Body of pancreas (tissue), 4 donors: ENCODE results near the gene OAS1. TPM values are rescaled to one million over a fixed set of nuclear protein-coding genes. Genes with fewer than 3 reads are reported as not detected.
"Not testable (repeated sequence)": the region's sequence is repeated elsewhere in the genome, so short reads cannot be mapped to it uniquely, and the experiment has no call there.

Experiments used
- ATAC-seq: fragments of 150-250 bp; one replicate; pipeline ENCODE4 v1.9.1; 2016
- DNase-seq, 4 donors: peaks; one replicate each; pipeline ENCODE4 v3.0.0-alpha.2; 2019
- H3K27ac ChIP-seq, 4 donors: fragments of 200-600 bp; sonication (generic); 1 replicate in 3 of 4; 2 replicates in 1 of 4; pipeline versions ENCODE4 v1.5.1 to v1.6.1; 2016 to 2019; ENCODE audit warnings: mild to moderate bottlenecking in 1 of 4, mixed read lengths in 1 of 4, moderate library complexity in 1 of 4
- H3K27me3 ChIP-seq, 2 donors: fragments of 200-600 bp; sonication (generic); one replicate each; pipeline ENCODE4 v1.6.0; 2016; ENCODE audit warnings: mild to moderate bottlenecking in 1 of 2
- H3K36me3 ChIP-seq, 2 donors: fragments of 200-600 bp; sonication (generic); replicated peaks in 1 of 2; 2 replicates each; pipeline ENCODE4 v1.5.1; 2016; ENCODE audit warnings: low read depth in 2 of 2; ENCODE audit not compliant: insufficient read depth in 1 of 2
- H3K4me1 ChIP-seq: fragments of 200-600 bp; sonication (generic); one replicate; pipeline ENCODE4 v1.6.0; 2016
- H3K4me3 ChIP-seq, 2 donors: fragments of 200-600 bp; sonication (generic); 1 replicate in 1 of 2; 2 replicates in 1 of 2; pipeline ENCODE4 v1.5.1; 2016 to 2019
- H3K9me3 ChIP-seq, 3 donors: fragments of 200-600 bp; sonication (generic); 1 replicate in 2 of 3; 2 replicates in 1 of 3; pipeline ENCODE4 v1.5.1; 2016
- POLR2A ChIP-seq, 3 donors: fragments of 450-650 bp; IDR thresholded peaks; one replicate each; pipeline ENCODE4 v1.6.1; 2016; ENCODE audit warnings: antibody characterized with exemption in 3 of 3, mild to moderate bottlenecking in 2 of 3
- WGBS, 2 donors: methylation state at CpG; one replicate each; pipeline ENCODE4 v1.1.5; 2017; 5-methylcytosine and 5-hydroxymethylcytosine counted together
- intact Hi-C: fragments of 100-400 bp; cut with DNase I; formaldehyde crosslinking; loops from one replicate; pipeline ENCODE4 v1.15.1; 2023
- total RNA-seq, 2 donors: library from RNA; depleted of rRNA; stranded (reverse); fragments of >200 nt; gene quantifications; one replicate each; pipeline ENCODE4 v1.1.0, GENCODE V29; 2016
- TF ChIP-seq, protein P1 (sequence below), 7 experiments: fragments of 450-650 bp in 4 of 7; fragments of 200-600 bp in 3 of 7; sonication (generic) in 3 of 7; IDR thresholded peaks; one replicate each; pipeline ENCODE4 v1.5.1; 2016 to 2019; ENCODE audit warnings: antibody characterized with exemption in 7 of 7

Gene OAS1
- total RNA-seq, 2 donors from 2014 or later, result 4.3 to 7.8 TPM

- Histone ChIP-seq H3K27ac (no peak overlapping the region), H3K9me3 (no peaks in the 10 kb centered on the region), H3K4me3 (no peak overlapping the region), H3K4me1 (peaks cover 10% of the 10 kb centered on the region), H3K36me3 (no peaks in the 10 kb centered on the region), H3K27me3 (no peaks in the 10 kb centered on the region)
- intact Hi-C loops, result no loop called here
- DNase-seq (peak in 3 of 4 donors; percentile 45 to 49 (median 48)), ATAC-seq (peak; percentile 33)
- 22 to 31% methylated on average over 5 of the region's 5 CpGs for WGBS, 2 donors
- TF ChIP-seq, protein P1, sequence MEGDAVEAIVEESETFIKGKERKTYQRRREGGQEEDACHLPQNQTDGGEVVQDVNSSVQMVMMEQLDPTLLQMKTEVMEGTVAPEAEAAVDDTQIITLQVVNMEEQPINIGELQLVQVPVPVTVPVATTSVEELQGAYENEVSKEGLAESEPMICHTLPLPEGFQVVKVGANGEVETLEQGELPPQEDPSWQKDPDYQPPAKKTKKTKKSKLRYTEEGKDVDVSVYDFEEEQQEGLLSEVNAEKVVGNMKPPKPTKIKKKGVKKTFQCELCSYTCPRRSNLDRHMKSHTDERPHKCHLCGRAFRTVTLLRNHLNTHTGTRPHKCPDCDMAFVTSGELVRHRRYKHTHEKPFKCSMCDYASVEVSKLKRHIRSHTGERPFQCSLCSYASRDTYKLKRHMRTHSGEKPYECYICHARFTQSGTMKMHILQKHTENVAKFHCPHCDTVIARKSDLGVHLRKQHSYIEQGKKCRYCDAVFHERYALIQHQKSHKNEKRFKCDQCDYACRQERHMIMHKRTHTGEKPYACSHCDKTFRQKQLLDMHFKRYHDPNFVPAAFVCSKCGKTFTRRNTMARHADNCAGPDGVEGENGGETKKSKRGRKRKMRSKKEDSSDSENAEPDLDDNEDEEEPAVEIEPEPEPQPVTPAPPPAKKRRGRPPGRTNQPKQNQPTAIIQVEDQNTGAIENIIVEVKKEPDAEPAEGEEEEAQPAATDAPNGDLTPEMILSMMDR (IDR thresholded peaks at IDR 0.05), result no peak
- TF ChIP-seq POLR2A (IDR thresholded peaks at IDR 0.05), result no peak
These were observed 9.5 kb downstream of the OAS1 start for GRCh38 chr12:112916270-112916669.

GRCh38 chr12:112919121-112919520 lies 12.4 kb downstream of the OAS1 start:
- 84 to 100% methylated on average over 5 to 6 of the region's 6 CpGs for WGBS, 2 donors
- no peak for DNase-seq
- H3K36me3 ChIP-seq, result no peaks in the 10 kb centered on the region
- intact Hi-C loops, result no loop called here
- no peaks in the 10 kb centered on the region for H3K27me3 ChIP-seq
- peaks cover 10% of the 10 kb centered on the region for H3K4me1 ChIP-seq
- no peak for ATAC-seq
- H3K27ac ChIP-seq, result no peak overlapping the region
- H3K9me3 ChIP-seq, result no peaks in the 10 kb centered on the region
- no peak for TF ChIP-seq POLR2A (IDR thresholded peaks at IDR 0.05)
- TF ChIP-seq, protein P1 (IDR thresholded peaks at IDR 0.05), result no peak
- H3K4me3 ChIP-seq, result no peak overlapping the region

DNA sequence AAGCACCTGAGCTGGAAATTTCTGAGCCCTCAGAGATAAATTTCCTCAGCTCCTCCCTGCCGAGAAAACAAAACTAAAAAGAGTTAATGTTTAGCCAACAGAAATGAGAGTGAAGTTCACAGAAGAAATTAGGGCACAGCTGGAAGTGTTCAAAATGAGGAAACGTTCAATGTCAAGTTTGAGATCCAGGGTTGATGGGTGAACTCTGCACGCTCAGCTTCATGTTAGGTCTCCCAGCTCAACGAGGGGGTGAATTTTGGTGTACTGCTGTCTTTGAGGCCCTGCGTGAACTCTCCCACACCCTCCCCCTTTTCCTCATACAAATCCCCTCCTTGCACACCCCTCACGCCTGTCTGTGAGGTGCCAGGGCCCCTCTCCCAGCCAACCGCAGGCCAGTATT lies 18.2 kb downstream of the OAS1 start:
- H3K9me3 ChIP-seq, result no peaks in the 10 kb centered on the region
- 5 to 9% methylated on average over 7 of the region's 7 CpGs for WGBS, 2 donors
- H3K4me1 ChIP-seq, result peaks cover 11% of the 10 kb centered on the region
- no peak for TF ChIP-seq POLR2A (IDR thresholded peaks at IDR 0.05)
- TF ChIP-seq, protein P1 (IDR thresholded peaks at IDR 0.05), result no peak
- DNase-seq (no peak), ATAC-seq (no peak)
- peak overlapping the region in 3 of 4 donors; percentile 40 to 65 (median 48) for H3K27ac ChIP-seq
- H3K4me3 ChIP-seq, result no peak overlapping the region
- H3K36me3 ChIP-seq, result no peaks in the 10 kb centered on the region
- H3K27me3 ChIP-seq, result no peaks in the 10 kb centered on the region
- intact Hi-C loops, result no loop called here

- 40 to 53% methylated on average over 7 of the region's 7 CpGs for WGBS, 2 donors
- H3K36me3 ChIP-seq, H3K4me3 ChIP-seq, ATAC-seq, H3K9me3 ChIP-seq, intact Hi-C loops, H3K27me3 ChIP-seq, DNase-seq, H3K27ac ChIP-seq: not testable (repeated sequence)
- peaks cover 11% of the 10 kb centered on the region for H3K4me1 ChIP-seq
These were observed 19.8 kb downstream of the OAS1 start for GRCh38 chr12:112926416-112927033.

DNA sequence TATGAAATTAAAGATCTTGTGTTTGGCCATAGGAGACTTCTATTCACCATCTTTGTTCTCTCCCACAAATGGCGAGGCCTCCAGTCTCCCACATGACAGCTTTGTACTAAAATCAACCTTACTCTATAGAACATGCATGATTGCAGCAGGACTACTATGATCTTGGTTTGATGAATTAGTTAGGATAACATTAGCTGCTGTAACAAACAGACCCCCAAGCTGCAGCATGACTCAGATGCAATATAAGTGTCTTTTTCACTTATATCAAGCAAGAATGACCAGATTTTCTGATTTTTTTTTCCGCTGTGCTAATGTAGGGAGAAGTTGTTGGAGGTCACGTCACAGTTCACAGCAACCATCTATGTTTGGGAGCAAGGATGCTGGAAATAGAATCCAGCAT lies 20.7 kb downstream of the OAS1 start:
- Histone ChIP-seq H3K27me3 (no peaks in the 10 kb centered on the region), H3K36me3 (no peaks in the 10 kb centered on the region), H3K27ac (no peak overlapping the region), H3K4me3 (no peak overlapping the region), H3K9me3 (no peaks in the 10 kb centered on the region), H3K4me1 (peaks cover 11% of the 10 kb centered on the region)
- ATAC-seq, result no peak
- intact Hi-C loops, result no loop called here
- WGBS, 2 donors, result 62 to 76% methylated on average over 3 of the region's 3 CpGs
- TF ChIP-seq, protein P1 (IDR thresholded peaks at IDR 0.05), result no peak
- TF ChIP-seq POLR2A (IDR thresholded peaks at IDR 0.05), result no peak
- no peak for DNase-seq
